ENCODE data around the gene C1orf87.

Gene C1orf87

DNA sequence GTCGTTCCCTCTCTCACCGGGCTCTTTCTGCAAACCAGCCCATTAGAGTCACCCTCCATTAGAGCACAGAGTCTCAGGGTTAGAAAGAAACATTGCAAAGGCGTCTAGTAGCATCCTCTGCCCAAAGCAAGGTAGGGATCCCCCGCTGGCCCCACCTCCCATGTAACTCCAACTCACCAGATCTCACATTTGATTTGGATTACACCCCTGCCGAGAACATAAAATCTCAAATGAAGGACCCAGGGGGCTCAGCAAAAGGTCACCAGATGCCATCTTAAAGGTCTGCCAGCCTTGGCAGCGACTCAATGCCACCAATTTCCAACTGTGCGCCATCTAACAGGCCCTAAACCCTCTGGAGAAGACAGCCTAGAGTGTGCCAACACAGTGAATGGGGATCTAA is 14.1 kb downstream of the C1orf87 start:
- DNase-seq, result peak; percentile 73

DNA sequence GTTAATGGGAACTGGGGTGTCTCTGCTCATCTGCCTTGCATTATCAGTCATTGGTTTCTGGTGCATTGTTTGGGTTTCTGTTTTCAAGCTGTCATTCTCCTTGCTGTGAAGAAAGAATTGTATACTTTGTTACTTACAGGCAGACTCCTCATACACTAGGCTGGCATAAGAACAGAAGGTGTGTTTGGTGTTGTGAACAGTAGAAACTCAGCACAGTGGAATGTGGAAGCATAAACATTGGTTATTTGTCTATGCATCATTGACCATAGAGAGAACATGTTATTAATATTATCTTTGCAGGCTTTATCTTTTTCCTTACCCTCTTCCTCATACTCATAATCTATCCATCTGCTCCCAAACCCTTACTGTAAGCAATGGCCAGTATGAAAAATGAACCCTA is 18.2 kb downstream of the C1orf87 start:
- no peak for DNase-seq

GRCh38 chr1:60054374-60054773 is 19.2 kb downstream of the C1orf87 start:
- no peak for DNase-seq

GRCh38 chr1:60052601-60053000 is 21.0 kb downstream of the C1orf87 start:
- no peak for DNase-seq

DNA sequence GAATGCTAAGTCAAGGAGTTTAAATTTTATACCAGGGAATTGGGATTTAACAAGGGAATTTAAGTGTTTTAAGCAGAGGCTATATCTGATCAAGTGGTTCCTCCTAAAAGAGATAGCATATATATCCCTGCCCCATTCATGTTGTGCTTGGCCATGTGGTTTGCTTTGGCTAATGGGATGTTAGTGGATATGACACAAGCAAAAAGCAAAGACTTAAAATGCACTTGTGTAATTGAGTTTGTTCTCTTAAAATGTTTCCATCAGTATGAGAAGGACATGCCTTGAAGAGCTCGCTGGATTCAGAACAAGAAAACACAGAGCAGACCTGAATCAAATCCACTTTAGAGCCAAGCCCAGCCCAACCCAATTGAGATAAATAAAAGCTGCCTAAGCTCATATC is 22.4 kb downstream of the C1orf87 start:
- no peak for DNase-seq

DNA sequence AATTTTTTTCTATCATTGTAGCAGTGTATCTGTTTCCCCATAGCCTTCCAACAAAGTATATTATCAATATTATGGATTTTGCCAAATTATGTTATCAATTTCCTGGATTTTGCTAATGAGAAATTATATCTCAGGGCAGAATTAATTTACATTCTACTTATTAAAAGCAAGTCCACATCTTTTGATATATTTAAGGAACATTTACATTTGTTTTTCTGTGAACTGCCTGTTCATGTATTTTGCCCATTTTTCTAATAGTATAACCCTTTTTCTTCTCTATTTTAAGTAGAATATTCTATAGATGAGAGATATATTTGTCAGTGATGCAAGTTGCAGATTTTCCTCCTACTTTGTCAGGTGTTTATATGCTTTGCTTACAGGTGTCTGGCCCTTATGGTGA is 24.4 kb downstream of the C1orf87 start:
- no peak for DNase-seq

DNA sequence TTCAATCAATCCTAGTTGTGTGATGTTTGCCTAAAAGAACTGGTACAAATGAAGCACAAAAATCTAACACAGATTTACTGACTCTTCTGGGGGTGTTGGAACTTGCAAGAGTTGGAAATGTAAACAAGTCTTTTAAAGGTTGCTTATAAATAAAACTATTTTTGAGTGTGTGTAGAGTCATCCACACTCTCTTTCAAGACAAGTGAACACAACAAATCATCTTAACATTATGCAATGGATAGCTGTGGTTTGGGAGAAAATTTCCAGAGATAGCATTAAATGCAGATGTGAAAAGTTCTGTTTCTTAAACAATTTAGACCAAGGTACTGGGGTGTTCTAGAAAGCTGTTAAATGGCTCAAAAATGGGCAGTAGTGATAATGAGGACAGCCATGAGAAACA is 28.7 kb downstream of the C1orf87 start:
- no peak for DNase-seq

DNA sequence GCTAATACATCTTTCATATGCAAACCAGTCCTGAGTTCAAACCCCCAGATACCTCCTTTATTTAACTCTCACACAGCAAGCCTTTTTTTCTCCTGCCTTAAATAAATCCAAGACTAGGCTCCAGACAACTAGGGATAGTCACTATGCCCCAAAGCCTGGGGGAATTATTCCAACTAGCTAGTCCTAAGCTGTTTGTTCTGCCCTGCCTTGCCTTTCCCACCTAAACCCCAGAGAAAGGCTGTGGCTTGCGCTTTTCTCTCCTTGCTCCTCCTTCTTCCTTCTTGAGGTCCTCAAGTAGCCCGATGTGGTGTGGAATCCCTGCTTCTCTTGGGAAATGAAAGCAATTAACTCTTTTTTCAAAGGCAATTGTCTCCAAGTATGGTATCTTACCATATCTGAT is 31.8 kb downstream of the C1orf87 start:
- DNase-seq, result no peak

DNA sequence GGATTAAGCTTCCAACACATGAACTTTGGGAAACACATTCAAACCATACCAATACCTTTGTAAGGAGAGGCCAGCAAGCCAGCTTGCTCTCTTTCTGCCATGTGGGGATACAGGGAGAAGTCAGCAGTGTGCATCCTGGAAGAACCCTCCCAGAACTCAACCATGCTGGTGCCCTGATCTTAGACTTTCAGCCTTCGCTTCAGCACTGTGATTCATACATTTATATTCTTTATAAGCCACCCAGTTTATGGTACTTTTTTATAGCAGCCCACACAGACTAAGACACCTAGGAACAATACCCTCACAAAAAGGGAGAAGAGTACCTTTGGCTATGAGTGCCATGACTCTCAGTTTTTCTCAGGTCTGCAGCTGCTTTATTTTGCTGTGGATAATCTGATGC is 35.9 kb downstream of the C1orf87 start:
- DNase-seq, result no peak

DNA sequence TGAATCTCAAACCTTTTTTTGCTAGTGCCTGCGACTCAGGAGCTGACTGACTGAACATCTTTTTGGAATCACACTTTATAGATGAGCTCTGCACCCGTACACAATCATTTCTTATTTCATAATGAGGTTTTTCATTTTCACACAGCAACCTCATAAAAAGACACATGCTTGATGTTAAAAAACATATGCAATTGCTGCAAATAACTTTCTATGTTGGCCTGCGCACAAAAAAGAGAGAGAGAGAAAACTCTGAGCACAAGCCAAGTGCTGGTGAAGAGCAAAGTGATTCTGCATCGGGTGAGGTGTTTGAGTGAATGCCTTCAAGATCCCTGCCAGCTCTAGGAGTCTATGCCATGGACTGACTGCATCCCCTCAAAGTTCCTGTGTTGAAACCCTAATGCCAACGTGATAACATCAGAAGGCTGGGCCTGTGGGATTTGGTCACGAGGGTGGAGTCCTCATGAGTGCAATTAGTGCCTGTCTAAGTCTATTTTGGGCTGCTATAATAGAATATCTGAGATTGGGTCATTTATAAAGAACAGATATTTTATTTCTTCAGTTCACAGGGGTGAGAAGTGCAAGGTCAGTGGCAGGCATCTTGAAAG is 36.6 kb downstream of the C1orf87 start:
- no peak for DNase-seq

GRCh38 chr1:60035921-60036320 is 37.6 kb downstream of the C1orf87 start:
- DNase-seq, result no peak

DNA sequence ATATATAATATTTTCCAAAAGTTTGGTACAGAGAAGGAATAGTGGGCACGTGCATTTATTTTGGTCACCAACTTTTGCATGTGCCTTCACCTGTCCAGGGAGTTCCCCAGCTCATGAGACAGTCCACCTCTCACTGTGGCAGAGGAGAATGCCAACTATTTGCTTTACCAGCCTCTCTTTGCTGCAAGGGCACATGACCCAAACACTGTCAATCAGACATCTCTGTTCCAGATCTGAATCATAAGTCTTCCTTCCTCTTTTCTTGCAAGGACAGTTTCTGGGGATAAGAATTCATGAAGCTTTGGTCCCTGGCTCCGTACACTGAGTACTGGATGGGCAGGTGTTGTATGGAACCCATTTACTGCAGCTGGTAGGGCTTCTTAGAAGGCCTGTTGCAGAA is 38.6 kb downstream of the C1orf87 start:
- no peak for DNase-seq

DNA sequence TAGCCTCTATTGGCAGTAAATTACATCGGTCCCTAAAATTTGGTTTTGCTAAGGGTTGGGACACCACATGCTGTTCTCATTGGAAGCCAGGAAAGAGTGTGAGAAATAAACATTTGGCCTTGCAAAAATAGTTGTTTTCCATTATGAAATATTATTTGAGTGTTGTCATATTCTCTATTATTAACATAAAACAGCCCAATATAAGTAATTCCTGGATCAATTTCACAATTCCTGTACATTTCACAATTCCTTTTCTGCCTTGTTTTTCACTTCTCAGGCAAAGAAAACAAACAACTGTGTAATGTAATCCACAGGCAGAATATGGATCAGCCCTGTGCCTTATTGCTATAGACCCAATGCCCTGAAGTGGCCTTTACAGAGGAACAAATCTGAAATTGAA is 40.5 kb downstream of the C1orf87 start:
- no peak for DNase-seq

- DNase-seq, result no peak
Measured at GRCh38 chr1:60031146-60031545, 42.4 kb downstream of the C1orf87 start.

- DNase-seq, result no peak
Measured at GRCh38 chr1:60025552-60025951, 48.0 kb downstream of the C1orf87 start.

DNA sequence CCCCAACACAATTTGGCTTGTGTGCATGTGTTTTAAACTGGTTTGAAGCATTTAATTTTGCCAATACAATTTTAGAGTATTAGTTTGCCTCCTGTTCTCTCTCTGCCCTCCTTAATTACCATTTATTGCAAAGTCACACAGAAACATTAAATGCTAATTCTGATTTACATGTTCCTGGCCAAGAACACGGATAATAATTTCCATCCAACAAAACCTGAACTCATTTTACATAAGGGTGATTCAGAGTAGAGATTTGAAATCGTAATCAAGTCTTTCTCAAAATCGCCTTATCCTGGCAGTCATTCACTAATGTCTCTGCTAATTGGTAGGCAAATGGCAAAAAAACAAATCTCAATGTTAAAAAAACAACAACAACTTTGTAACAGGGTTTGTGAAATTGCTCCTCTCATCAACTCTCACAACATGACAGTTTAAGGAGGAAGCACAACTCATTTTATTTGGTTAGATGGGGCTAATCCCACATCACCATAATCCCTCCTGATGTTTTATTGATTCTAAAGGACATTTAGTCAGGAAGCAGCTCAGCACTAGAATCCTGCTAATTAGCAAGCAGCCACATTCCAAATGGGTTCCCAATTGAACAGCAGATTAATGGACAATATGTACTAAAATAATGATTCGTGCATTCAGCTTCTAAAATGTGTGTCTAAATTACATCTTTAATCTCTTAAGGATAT is 55.9 kb downstream of the C1orf87 start:
- DNase-seq, result no peak

DNA sequence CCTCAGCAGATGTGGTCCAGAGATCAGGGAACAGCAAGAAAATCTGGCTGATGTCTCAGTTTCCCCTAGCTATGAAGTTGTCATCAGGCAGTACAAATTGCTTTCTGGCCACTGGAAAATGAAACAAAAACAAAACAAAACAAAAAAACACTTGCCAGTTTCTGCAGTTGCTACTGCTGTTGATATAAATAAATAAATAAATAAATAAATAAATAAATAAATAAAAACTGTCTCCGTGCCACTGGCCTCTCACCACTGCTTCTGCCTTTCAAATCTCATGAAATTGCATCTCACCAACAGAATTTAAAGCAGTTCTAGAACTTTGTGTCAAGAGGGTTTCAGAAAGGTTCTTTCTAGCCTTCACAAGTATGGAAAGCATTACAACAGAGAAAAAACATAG is 62.9 kb downstream of the C1orf87 start:
- no peak for DNase-seq

- DNase-seq, result no peak
Measured at GRCh38 chr1:60008500-60008899, 65.1 kb downstream of the C1orf87 start.

GRCh38 chr1:60000625-60001024 is 72.9 kb downstream of the C1orf87 start:
- DNase-seq, result no peak

GRCh38 chr1:59999746-60000145 is 73.8 kb downstream of the C1orf87 start:
- DNase-seq, result no peak

- no peak for DNase-seq
Measured at GRCh38 chr1:59999006-59999405, 74.6 kb downstream of the C1orf87 start.

DNA sequence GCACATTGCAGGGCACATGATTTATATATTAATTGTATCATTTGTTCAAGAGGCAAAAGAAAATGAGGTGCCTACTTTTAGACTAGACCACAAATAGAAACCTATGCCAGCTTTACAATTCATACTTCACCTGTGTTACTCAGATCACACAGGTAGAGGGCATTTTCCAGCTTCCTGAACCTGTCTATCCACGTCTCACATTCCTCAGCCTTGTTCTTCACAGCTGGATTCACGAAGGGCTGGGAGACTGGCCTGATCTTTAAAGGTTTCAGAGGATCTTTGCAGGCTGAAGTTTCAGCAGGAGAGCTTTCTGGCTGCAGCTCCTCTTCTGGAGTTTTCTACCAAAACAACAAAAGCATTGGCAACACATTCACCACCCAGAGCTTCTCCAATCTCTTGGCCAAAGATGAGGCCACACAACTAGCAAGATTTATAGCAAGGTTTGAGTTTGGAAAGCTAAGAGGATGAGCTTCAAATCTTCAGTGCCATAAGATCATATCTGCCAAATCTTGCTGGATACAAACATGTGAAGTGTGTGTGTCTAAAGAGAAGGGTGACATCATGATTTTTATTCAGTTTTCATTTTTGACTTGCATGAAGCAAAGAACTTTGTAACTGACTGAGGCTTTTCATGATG is 76.0 kb downstream of the C1orf87 start:
- DNase-seq, result no peak

GRCh38 chr1:59994302-59995198 is 79.0 kb downstream of the C1orf87 start:
- no peak for DNase-seq
